GM23338 (cell line): ENCODE results near the gene OVAAL. TPM values are rescaled to one million over a fixed set of nuclear protein-coding genes. Genes with fewer than 3 reads are reported as not detected.

Experiments
- ATAC-seq: fragments of 200-7000 bp; cut with Tn5 transposase; 3 replicates; pipeline ENCODE4 v1.9.1; 2020
- DNase-seq: peaks from one replicate; pipeline ENCODE4 v3.0.0-alpha.2; 2015; ENCODE audit warnings: low spot score
- H2AFZ ChIP-seq: fragments of 200-600 bp; sonication (generic); 2 replicates; pipeline ENCODE4 v1.8.0; 2016; ENCODE audit warnings: antibody characterized with exemption, mild to moderate bottlenecking, moderate library complexity
- H3F3A ChIP-seq: fragments of 200-600 bp; sonication (generic); replicated peaks from 2 replicates; pipeline ENCODE4 v1.8.0; 2017; ENCODE audit warnings: antibody characterized with exemption, mixed run types, low read depth
- H3K27ac ChIP-seq: fragments of 200-600 bp; sonication (generic); 2 replicates; pipeline ENCODE4 v1.6.1; 2016; ENCODE audit warnings: low read depth
- H3K27me3 ChIP-seq: fragments of 200-600 bp; sonication (generic); 2 replicates; pipeline ENCODE4 v1.8.0; 2016; ENCODE audit warnings: mild to moderate bottlenecking, mixed run types, moderate library complexity; ENCODE audit not compliant: insufficient read depth
- H3K36me3 ChIP-seq: fragments of 200-600 bp; sonication (generic); 2 replicates; pipeline ENCODE4 v1.8.0; 2016; ENCODE audit warnings: mild to moderate bottlenecking; ENCODE audit not compliant: insufficient read depth
- H3K4me1 ChIP-seq: fragments of 200-600 bp; sonication (generic); 2 replicates; pipeline ENCODE4 v1.8.0; 2016; ENCODE audit warnings: mild to moderate bottlenecking, moderate library complexity; ENCODE audit not compliant: insufficient read depth
- H3K4me2 ChIP-seq: fragments of 200-600 bp; sonication (generic); 2 replicates; pipeline ENCODE4 v1.7.1; 2017; ENCODE audit warnings: mixed run types
- H3K4me3 ChIP-seq: fragments of 200-600 bp; sonication (generic); 2 replicates; pipeline ENCODE4 v1.6.1; 2016; ENCODE audit warnings: mixed run types
- H3K79me2 ChIP-seq: fragments of 200-600 bp; sonication (generic); replicated peaks from 2 replicates; pipeline ENCODE4 v1.8.0; 2017; ENCODE audit warnings: mild to moderate bottlenecking; ENCODE audit not compliant: insufficient read depth
- H3K9me2 ChIP-seq: fragments of 200-600 bp; sonication (generic); 2 replicates; pipeline ENCODE4 v1.8.0; 2017; ENCODE audit not compliant: insufficient read depth
- H4K20me1 ChIP-seq: fragments of 200-600 bp; sonication (generic); replicated peaks from 2 replicates; pipeline ENCODE4 v1.8.0; 2017; ENCODE audit warnings: mild to moderate bottlenecking; ENCODE audit not compliant: insufficient read depth
- H3K27ac Mint-ChIP-seq: 2 replicates; pipeline ENCODE4 v1.8.0; 2020; ENCODE audit warnings: inconsistent platforms, mild to moderate bottlenecking, moderate library complexity, mixed read lengths
- H3K27me3 Mint-ChIP-seq: 3 replicates; pipeline ENCODE4 v1.8.0; 2022; ENCODE audit warnings: low read depth, mild to moderate bottlenecking, moderate library complexity, mixed read lengths, inconsistent platforms; ENCODE audit not compliant: insufficient read depth, poor library complexity
- H3K36me3 Mint-ChIP-seq: 3 replicates; pipeline ENCODE4 v1.8.0; 2021; ENCODE audit warnings: low read depth, mild to moderate bottlenecking, inconsistent platforms, moderate library complexity, mixed read lengths
- H3K4me1 Mint-ChIP-seq: 3 replicates; pipeline ENCODE4 v1.8.0; 2020; ENCODE audit warnings: mild to moderate bottlenecking, inconsistent platforms, mixed read lengths
- H3K4me3 Mint-ChIP-seq: 3 replicates; pipeline ENCODE4 v1.8.0; 2021; ENCODE audit warnings: moderate library complexity, mild to moderate bottlenecking, inconsistent platforms, mixed read lengths
- H3K9me3 Mint-ChIP-seq: 3 replicates; pipeline ENCODE4 v1.8.0; 2020; ENCODE audit warnings: moderate library complexity, mild to moderate bottlenecking, inconsistent platforms, mixed read lengths
- CREB1 ChIP-seq: fragments of 250-450 bp; sonication (Bioruptor Pico); IDR thresholded peaks from 2 replicates; pipeline ENCODE4 v1.5.0; 2020; ENCODE audit warnings: low read depth, mild to moderate bottlenecking, moderate library complexity
- ETS1 ChIP-seq: IDR thresholded peaks from 2 replicates; pipeline ENCODE4 v1.6.1; 2016; ENCODE audit warnings: antibody characterized with exemption
- EZH2 ChIP-seq: fragments of 200-600 bp; sonication (generic); IDR thresholded peaks from one replicate; pipeline ENCODE4 v1.8.0; 2017; ENCODE audit warnings: antibody characterized with exemption, mild to moderate bottlenecking, low read depth; ENCODE audit not compliant: unreplicated experiment
- EZH2phosphoT487 ChIP-seq: fragments of 200-600 bp; sonication (generic); IDR thresholded peaks from one replicate; pipeline ENCODE4 v1.8.1; 2018; ENCODE audit warnings: antibody characterized with exemption; ENCODE audit not compliant: unreplicated experiment
- JUNB ChIP-seq: IDR thresholded peaks from one replicate; pipeline ENCODE4 v1.6.1; 2016; ENCODE audit warnings: antibody characterized with exemption; ENCODE audit not compliant: unreplicated experiment
- NANOG ChIP-seq: IDR thresholded peaks from 2 replicates; pipeline ENCODE4 v1.6.1; 2016; ENCODE audit warnings: antibody characterized with exemption, borderline replicate concordance
- STAT1 ChIP-seq: IDR thresholded peaks from one replicate; pipeline ENCODE4 v1.6.1; 2016; ENCODE audit warnings: antibody characterized with exemption; ENCODE audit not compliant: unreplicated experiment
- ZNF114 ChIP-seq: fragments of 250-450 bp; sonication (Bioruptor Pico); IDR thresholded peaks from 2 replicates; pipeline ENCODE4 v1.5.0; 2020; ENCODE audit warnings: mild to moderate bottlenecking, moderate library complexity
- ZNF331 ChIP-seq: fragments of 250-450 bp; sonication (Bioruptor Pico); IDR thresholded peaks from 2 replicates; pipeline ENCODE4 v1.5.0; 2020; ENCODE audit warnings: low read depth, mild to moderate bottlenecking, moderate library complexity
- polyA plus RNA-seq: library from polyadenylated mRNA; unstranded; fragments of >200 nt; fragmentation: Nextera tagmentation; extraction: Ambion mirVana; gene quantifications from 2 replicates; pipeline ENCODE4 v1.2.1, GENCODE V29; 2016
- total RNA-seq: library from RNA; depleted of rRNA; stranded (reverse); fragments of >200 nt; shearing (Covaris generic); gene quantifications from 2 replicates; pipeline ENCODE4 v1.2.3, GENCODE V29; 2014
- TF ChIP-seq, protein P1 (sequence below), 2 experiments: fragments of 200-600 bp in 1 of 2; sonication (generic) in 1 of 2; conservative IDR thresholded peaks; 2 replicates each; pipeline versions ENCODE4 v1.5.1 to v1.6.1; 2016 to 2017; ENCODE audit warnings: antibody characterized with exemption in 2 of 2, low read depth in 2 of 2, mild to moderate bottlenecking in 2 of 2, moderate library complexity in 1 of 2
- TF ChIP-seq, protein P2 (sequence below): IDR thresholded peaks from one replicate; pipeline ENCODE4 v1.6.1; 2018; ENCODE audit warnings: antibody characterized with exemption; ENCODE audit not compliant: unreplicated experiment

OVAAL gene
- total and polyA plus RNA-seq, 2 experiments from 2014 or later: not detected

- H3K27me3 Mint-ChIP-seq: peaks cover 5% of the 10 kb centered on the region
- H3K4me3 Mint-ChIP-seq: no peak overlapping the region
- no peaks in the 10 kb centered on the region for H4K20me1 ChIP-seq
- no peak overlapping the region for H3K27ac ChIP-seq
- peaks cover 9% of the 10 kb centered on the region; the same call in 1 of the 2 replicates for H3K9me2 ChIP-seq
- H2AFZ ChIP-seq: no peak overlapping the region
- peaks cover 28% of the 10 kb centered on the region for H3K4me1 Mint-ChIP-seq
- H3K4me3 ChIP-seq: no peak overlapping the region
- TF ChIP-seq, protein P1, sequence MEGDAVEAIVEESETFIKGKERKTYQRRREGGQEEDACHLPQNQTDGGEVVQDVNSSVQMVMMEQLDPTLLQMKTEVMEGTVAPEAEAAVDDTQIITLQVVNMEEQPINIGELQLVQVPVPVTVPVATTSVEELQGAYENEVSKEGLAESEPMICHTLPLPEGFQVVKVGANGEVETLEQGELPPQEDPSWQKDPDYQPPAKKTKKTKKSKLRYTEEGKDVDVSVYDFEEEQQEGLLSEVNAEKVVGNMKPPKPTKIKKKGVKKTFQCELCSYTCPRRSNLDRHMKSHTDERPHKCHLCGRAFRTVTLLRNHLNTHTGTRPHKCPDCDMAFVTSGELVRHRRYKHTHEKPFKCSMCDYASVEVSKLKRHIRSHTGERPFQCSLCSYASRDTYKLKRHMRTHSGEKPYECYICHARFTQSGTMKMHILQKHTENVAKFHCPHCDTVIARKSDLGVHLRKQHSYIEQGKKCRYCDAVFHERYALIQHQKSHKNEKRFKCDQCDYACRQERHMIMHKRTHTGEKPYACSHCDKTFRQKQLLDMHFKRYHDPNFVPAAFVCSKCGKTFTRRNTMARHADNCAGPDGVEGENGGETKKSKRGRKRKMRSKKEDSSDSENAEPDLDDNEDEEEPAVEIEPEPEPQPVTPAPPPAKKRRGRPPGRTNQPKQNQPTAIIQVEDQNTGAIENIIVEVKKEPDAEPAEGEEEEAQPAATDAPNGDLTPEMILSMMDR (conservative IDR thresholded peaks at IDR 0.05; ENCODE audit: low read depth in 2 of 2): no peak
- TF ChIP-seq STAT1: no peak
- no peak for TF ChIP-seq CREB1 (CRISPR knock-in tag)
- TF ChIP-seq ETS1: no peak
- no peak for TF ChIP-seq JUNB
- no peak for TF ChIP-seq ZNF114 (CRISPR knock-in tag)
- TF ChIP-seq NANOG: no peak
- no peak for TF ChIP-seq EZH2
- TF ChIP-seq, protein P2, sequence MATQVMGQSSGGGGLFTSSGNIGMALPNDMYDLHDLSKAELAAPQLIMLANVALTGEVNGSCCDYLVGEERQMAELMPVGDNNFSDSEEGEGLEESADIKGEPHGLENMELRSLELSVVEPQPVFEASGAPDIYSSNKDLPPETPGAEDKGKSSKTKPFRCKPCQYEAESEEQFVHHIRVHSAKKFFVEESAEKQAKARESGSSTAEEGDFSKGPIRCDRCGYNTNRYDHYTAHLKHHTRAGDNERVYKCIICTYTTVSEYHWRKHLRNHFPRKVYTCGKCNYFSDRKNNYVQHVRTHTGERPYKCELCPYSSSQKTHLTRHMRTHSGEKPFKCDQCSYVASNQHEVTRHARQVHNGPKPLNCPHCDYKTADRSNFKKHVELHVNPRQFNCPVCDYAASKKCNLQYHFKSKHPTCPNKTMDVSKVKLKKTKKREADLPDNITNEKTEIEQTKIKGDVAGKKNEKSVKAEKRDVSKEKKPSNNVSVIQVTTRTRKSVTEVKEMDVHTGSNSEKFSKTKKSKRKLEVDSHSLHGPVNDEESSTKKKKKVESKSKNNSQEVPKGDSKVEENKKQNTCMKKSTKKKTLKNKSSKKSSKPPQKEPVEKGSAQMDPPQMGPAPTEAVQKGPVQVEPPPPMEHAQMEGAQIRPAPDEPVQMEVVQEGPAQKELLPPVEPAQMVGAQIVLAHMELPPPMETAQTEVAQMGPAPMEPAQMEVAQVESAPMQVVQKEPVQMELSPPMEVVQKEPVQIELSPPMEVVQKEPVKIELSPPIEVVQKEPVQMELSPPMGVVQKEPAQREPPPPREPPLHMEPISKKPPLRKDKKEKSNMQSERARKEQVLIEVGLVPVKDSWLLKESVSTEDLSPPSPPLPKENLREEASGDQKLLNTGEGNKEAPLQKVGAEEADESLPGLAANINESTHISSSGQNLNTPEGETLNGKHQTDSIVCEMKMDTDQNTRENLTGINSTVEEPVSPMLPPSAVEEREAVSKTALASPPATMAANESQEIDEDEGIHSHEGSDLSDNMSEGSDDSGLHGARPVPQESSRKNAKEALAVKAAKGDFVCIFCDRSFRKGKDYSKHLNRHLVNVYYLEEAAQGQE: no peak
- TF ChIP-seq EZH2phosphoT487: no peak
- no peak for TF ChIP-seq ZNF331 (CRISPR knock-in tag)
- H3K79me2 ChIP-seq: no peaks in the 10 kb centered on the region
- peaks cover 17% of the 10 kb centered on the region for H3K4me1 ChIP-seq
- H3F3A ChIP-seq: no peaks in the 10 kb centered on the region
- H3K9me3 Mint-ChIP-seq: no peaks in the 10 kb centered on the region
- ATAC-seq (no peak), DNase-seq (no peak)
- H3K4me2 ChIP-seq: no peak overlapping the region
- H3K36me3 ChIP-seq: no peaks in the 10 kb centered on the region
- no peaks in the 10 kb centered on the region; the same call in 2 of the 3 replicates for H3K36me3 Mint-ChIP-seq
- H3K27ac Mint-ChIP-seq: no peak overlapping the region
- no peaks in the 10 kb centered on the region for H3K27me3 ChIP-seq
Measured at GRCh38 chr1:180524915-180525714, 33.6 kb upstream of the OVAAL start.
